Left ventricle myocardium inferior (tissue), 1 donor: ENCODE measurements around the gene CDK2AP2. TPM values are rescaled to one million over a fixed set of nuclear protein-coding genes. Genes with fewer than 3 reads are reported as not detected.

Experiments used
- DNase-seq: peaks from one replicate; pipeline ENCODE4 v3.0.0-alpha.2; 2020
- H3K27ac ChIP-seq: fragments of 200-600 bp; replicated peaks from 2 replicates; pipeline ENCODE4 v1.8.0; 2021
- H3K27me3 ChIP-seq: fragments of 200-600 bp; 2 replicates; pipeline ENCODE4 v1.8.0; 2021; ENCODE audit warnings: low read depth
- H3K36me3 ChIP-seq: fragments of 200-600 bp; 2 replicates; pipeline ENCODE4 v1.8.0; 2021
- H3K4me1 ChIP-seq: fragments of 200-600 bp; 2 replicates; pipeline ENCODE4 v1.8.0; 2021
- H3K4me3 ChIP-seq: fragments of 200-600 bp; 2 replicates; pipeline ENCODE4 v1.8.0; 2021; ENCODE audit warnings: mild to moderate bottlenecking, moderate library complexity
- H3K9me3 ChIP-seq: fragments of 200-600 bp; replicated peaks from 2 replicates; pipeline ENCODE4 v1.8.0; 2021
- CTCF ChIP-seq: fragments of 200-600 bp; IDR thresholded peaks from 2 replicates; pipeline ENCODE4 v1.8.0; 2021; ENCODE audit warnings: antibody characterized with exemption, mild to moderate bottlenecking, borderline replicate concordance
- intact Hi-C: fragments of 100-400 bp; cut with micrococcal nuclease; formaldehyde crosslinking; loops from one replicate; pipeline ENCODE4 v1.11.0; 2022
- total RNA-seq: library from RNA; stranded (reverse); fragmentation: NEBNext Ultra II Directional; extraction: Animal tissue kit (Norgen Biotek cat#: 25700); gene quantifications from one replicate; pipeline ENCODE4 v1.2.1, GENCODE V29; 2021
- donor health status: DM: no; HTN: yes; CAD: no; lungs with severe emphysema.

The CDK2AP2 gene
- total RNA-seq, 1 donor from 2014 or later = 66.1 TPM

GRCh38 chr11:67524480-67524808 is 16.5 kb upstream of the CDK2AP2 start:
- Histone ChIP-seq H3K36me3 (no peaks in the 10 kb centered on the region), H3K27ac (no peak overlapping the region), H3K4me3 (no peak overlapping the region), H3K9me3 (no peaks in the 10 kb centered on the region), H3K27me3 (peaks cover 12% of the 10 kb centered on the region), H3K4me1 (no peaks in the 10 kb centered on the region)
- intact Hi-C loops = no loop called here
- DNase-seq = no peak
- TF ChIP-seq CTCF = no peak

- TF ChIP-seq CTCF = no peak
- H3K4me1 ChIP-seq = no peaks in the 10 kb centered on the region
- H3K4me3 ChIP-seq = no peak overlapping the region
- H3K27me3 ChIP-seq = peaks cover 12% of the 10 kb centered on the region
- no peak overlapping the region for H3K27ac ChIP-seq
- H3K36me3 ChIP-seq = no peaks in the 10 kb centered on the region
- no peaks in the 10 kb centered on the region for H3K9me3 ChIP-seq
- no peak for DNase-seq
- intact Hi-C loops = no loop called here
Measured at GRCh38 chr11:67523556-67524479, 15.9 kb upstream of the CDK2AP2 start.

GRCh38 chr11:67522844-67523555 is 15.0 kb upstream of the CDK2AP2 start, which contains the start of gene CABP2:
Gene CABP2 (minus strand): TSS chr11:67523446. CDS start chr11:67523326, 120 bp downstream.
- intact Hi-C loops = no loop called here
- Histone ChIP-seq H3K36me3 (no peaks in the 10 kb centered on the region), H3K9me3 (no peaks in the 10 kb centered on the region), H3K4me3 (no peak within 1 kb of the TSS), H3K4me1 (no peaks in the 10 kb centered on the region), H3K27ac (no peak within 1 kb of the TSS), H3K27me3 (peaks cover 12% of the 10 kb centered on the region)
- TF ChIP-seq CTCF = no peak
- DNase-seq = no peak

- no peaks in the 10 kb centered on the region for H3K4me1 ChIP-seq
- no peak for DNase-seq
- no peaks in the 10 kb centered on the region for H3K36me3 ChIP-seq
- no peaks in the 10 kb centered on the region for H3K9me3 ChIP-seq
- H3K27ac ChIP-seq = no peak overlapping the region
- TF ChIP-seq CTCF = no peak
- peaks cover 12% of the 10 kb centered on the region for H3K27me3 ChIP-seq
- intact Hi-C loops = no loop called here
- no peak overlapping the region for H3K4me3 ChIP-seq
Measured at GRCh38 chr11:67522338-67522737, 14.4 kb upstream of the CDK2AP2 start.

GRCh38 chr11:67521924-67522323 is 14.0 kb upstream of the CDK2AP2 start:
- no peaks in the 10 kb centered on the region for H3K36me3 ChIP-seq
- H3K27ac ChIP-seq = no peak overlapping the region
- no peak overlapping the region for H3K4me3 ChIP-seq
- intact Hi-C loops = no loop called here
- H3K27me3 ChIP-seq = peaks cover 12% of the 10 kb centered on the region
- no peak for DNase-seq
- no peak for TF ChIP-seq CTCF
- no peaks in the 10 kb centered on the region for H3K4me1 ChIP-seq
- H3K9me3 ChIP-seq = no peaks in the 10 kb centered on the region
